ENCODE measurements around the gene LRRC43.
"Not testable (repeated sequence)": the region's sequence is repeated elsewhere in the genome, so short reads cannot be mapped to it uniquely, and the experiment has no call there.

Gene LRRC43

DNA sequence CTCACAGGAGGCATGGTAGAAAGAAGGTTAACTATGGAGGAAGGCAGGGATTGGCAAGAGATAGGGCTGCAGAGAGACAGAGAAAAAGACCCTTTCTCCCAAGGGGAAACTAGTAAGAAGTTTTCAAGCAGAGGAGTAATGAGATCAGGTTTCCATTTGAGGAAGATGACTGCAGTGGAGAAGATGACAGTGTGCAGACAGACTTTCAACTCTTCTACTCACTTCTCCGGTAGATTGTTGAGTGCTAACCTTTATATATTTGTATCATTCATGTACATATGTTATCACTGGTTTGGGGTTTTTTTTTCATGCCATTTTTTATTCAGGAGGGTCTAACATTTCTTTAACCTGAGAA lies 14.7 kb downstream of the LRRC43 start:
- no peak for DNase-seq

- DNase-seq = no peak
Observed at GRCh38 chr12:122199484-122200355, 16.8 kb downstream of the LRRC43 start.

GRCh38 chr12:122200541-122201175 lies 17.7 kb downstream of the LRRC43 start:
- no peak for DNase-seq

- no peak for DNase-seq
Observed at GRCh38 chr12:122201381-122201780, 18.5 kb downstream of the LRRC43 start.

GRCh38 chr12:122202017-122202416 lies 19.1 kb downstream of the LRRC43 start:
- no peak for DNase-seq

DNA sequence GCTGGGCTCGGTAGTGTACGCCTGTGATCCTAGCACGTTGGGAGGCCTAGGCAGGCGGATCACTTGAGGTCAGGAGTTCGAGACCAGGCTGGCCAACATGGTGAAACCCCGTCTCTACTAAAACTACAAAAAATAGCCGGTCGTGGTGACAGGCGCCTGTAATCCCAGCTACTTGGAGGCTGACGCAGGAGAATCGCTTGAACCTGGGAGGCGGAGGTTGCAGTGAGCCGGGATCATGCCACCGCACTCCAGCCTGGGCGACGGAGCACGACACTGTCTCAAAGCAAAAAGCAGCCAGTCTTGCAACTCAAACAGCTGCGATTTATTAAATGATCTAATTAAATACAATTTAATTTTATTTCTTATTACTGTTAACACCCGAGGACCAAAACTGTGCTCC lies 19.9 kb downstream of the LRRC43 start:
- DNase-seq = not testable (repeated sequence)

DNA sequence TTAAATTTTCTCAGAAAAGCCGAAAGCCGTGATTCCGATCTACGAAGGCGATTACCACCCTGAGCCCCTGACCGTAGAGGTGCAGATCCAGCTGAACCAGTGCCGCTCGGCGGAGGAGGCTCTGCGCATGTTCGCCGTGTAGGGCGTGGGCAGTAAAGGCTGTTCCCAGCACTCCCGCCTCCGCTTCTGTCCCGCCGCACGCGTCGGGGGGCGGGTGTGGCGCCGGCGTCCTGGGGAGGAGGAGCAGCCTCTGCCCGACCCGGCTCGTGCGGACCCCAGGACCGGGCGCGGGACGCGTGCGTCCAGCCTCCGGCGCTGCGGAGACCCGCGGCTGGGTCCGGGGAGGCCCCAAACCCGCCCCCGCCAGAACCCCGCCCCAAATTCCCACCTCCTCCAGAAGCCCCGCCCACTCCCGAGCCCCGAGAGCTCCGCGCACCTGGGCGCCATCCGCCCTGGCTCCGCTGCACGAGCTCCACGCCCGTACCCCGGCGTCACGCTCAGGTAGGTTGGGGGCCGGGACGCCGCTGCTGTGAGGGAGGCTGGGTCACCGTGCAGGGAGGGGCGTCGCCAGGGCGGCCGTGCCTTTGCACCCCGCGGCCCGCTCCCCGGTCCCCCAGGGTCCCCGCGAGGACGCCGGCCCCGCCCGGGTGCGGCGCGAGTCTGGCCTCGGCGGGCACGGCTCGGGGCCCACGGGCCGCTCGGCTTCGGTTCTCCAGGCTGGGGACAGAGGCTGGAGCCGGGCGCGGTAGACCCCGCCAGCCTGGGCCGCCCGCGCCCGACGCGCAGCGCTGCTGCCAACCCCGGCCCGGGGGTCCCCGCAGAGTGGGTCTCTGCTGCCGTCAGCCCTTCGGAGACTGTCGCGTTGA lies 20.6 kb downstream of the LRRC43 start, which contains the start of gene B3GNT4:
TSS of gene B3GNT4 (plus strand) at position 409 of the 866 bp plus-strand sequence. CDS start 910 bp downstream, outside the sequence.
- peak; percentile 53 for DNase-seq

DNA sequence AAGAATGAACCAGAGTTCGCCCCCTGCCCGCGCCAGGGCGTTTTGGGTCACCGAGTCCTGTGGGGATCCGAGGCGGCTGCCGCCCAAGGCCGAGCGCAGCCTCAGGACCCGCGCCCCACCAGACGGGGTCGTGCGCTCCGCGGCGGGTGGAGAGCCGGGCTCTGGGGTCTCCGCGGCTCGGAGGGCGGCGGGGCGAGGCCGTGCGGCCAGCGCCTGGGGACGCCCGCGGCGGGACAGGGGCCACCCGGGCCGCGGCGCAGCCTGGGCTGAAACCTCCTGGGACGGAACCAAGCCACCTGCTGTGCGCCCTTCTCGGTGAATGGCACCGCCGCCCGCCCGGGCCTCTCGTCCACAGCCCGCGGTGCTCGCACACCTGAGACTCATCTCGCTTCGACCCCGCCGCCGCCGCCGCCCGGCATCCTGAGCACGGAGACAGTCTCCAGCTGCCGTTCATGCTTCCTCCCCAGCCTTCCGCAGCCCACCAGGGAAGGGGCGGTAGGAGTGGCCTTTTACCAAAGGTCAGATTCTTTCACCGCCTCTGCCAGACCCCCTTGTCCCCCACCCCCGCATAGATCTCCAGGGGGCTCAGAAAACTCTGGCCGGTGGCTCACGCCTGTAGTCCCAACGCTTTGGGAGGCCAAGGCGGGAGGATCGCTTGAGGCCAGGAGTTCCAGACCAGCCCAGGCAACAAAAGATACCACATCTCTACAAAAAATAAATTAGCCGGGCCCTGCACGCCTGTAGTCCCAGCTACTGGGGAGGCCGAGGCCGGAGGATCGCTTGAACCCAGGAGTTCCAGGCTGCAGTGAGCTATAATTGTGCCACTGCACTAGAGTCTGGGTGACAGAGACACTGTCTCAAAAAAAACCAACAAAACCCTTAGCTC lies 21.5 kb downstream of the LRRC43 start:
- DNase-seq = no peak

- no peak for DNase-seq
Observed at GRCh38 chr12:122205053-122205925, 22.4 kb downstream of the LRRC43 start.

- no peak for DNase-seq
Observed at GRCh38 chr12:122206111-122206881, 23.4 kb downstream of the LRRC43 start.

GRCh38 chr12:122206976-122207375 lies 24.1 kb downstream of the LRRC43 start:
- DNase-seq = no peak

GRCh38 chr12:122207391-122207790 lies 24.5 kb downstream of the LRRC43 start:
- DNase-seq = no peak

DNA sequence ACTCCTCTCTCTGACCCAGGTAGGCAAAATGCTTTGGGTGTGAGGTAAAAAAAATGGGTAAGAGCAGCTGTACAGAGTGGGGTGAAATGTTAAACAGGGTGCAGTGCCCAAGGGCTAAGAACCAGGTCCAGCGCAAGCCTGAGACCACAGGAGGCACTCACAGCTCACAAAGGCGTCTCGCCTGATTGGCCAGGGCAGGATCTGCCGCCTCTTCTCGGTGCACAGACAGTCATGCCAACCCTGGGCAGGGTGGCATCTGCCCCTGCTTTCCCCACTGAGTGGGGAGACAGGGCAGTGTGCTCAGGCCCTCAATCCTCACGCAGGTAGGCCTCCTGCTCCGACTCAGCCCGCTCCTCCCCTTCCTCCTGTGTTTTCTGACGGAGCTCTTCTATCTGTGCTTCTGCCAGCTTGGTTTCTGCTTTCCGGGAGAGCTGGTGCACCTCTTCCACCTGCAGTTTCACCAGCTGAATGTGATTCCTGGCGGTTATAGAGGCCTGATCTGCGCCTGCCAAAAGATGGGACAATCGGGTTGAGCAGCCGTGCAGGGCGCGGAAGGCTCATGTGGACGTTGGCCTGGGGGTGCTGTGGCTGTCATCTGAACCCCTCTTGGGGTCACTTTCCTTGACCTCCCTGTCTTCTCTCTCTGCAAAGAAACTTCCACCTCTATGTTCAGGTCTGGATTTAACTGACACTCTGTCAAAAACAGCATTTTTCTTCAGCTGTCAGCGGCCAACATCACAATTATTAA lies 25.3 kb downstream of the LRRC43 start:
- no peak for DNase-seq

- no peak for DNase-seq
Observed at GRCh38 chr12:122215771-122216170, 32.8 kb downstream of the LRRC43 start.

- no peak for DNase-seq
Observed at GRCh38 chr12:122216445-122216844, 33.5 kb downstream of the LRRC43 start.

DNA sequence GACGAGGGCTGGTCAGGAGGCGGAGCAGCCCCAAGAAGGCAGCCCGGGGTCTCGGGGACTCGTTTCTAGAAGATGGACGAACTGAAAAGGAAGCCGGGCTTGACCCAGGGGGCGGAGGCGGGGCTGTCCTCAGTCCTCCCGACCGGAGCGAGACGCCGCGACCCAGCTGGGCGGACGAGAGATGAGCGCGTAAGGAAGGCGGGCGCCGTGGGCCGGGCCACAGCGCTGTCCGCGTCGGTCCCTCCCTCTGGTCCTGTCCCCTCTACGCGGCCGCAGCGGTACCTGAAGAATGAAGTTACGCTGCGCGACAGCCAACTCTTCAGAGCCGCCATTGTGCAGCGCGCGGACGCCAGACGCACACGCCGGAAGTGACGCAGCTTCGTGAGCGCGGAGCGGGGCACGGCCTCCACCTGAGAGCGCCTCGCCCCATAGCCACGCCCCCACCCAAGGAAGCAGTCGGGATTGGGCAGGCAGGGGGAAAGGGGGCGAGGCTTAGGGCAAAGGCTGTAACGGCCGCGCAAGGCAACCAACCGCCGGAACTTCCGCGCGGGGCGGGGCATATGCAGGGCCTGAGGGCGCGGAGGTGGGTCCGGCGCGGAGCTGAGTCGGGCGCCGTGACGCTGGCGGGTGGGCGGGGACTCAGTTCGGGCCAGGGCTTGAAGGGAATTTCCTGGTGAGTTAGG lies 42.9 kb downstream of the LRRC43 start, which contains the start of gene DIABLO:
TSS of gene DIABLO (minus strand) at position 370 of the 683 bp plus-strand sequence. CDS start at position 332, 38 bp downstream.
- peak; percentile 99 for DNase-seq

- DNase-seq = no peak
Observed at GRCh38 chr12:122226366-122227125, 43.6 kb downstream of the LRRC43 start.

GRCh38 chr12:122227341-122227740 lies 44.4 kb downstream of the LRRC43 start:
- peak; percentile 39 for DNase-seq
